ENCODE measurements around the gene AK4. TPM values are rescaled to one million over a fixed set of nuclear protein-coding genes. Genes with fewer than 3 reads are reported as not detected.

The AK4 gene
- total RNA-seq, 1 donor from 2014 or later, result 4.6 TPM

GRCh38 chr1:65170511-65171142, 22.6 kb downstream of the AK4 start:
- Histone ChIP-seq H3K4me1 (peaks cover 9% of the 10 kb centered on the region), H3K36me3 (no peaks in the 10 kb centered on the region), H3K4me3 (no peak overlapping the region), H3K9me3 (no peaks in the 10 kb centered on the region), H3K27ac (no peak overlapping the region), H3K27me3 (no peaks in the 10 kb centered on the region)
- ATAC-seq (no peak), DNase-seq (no peak)
- no peak for TF ChIP-seq CTCF (IDR thresholded peaks at IDR 0.05)
- intact Hi-C loops (cut with DNase I), result no loop called here

- intact Hi-C loops (cut with DNase I), result no loop called here
- no peaks in the 10 kb centered on the region for H3K36me3 ChIP-seq
- H3K27ac ChIP-seq, result no peak overlapping the region
- H3K4me3 ChIP-seq, result no peak overlapping the region
- H3K4me1 ChIP-seq, result peaks cover 9% of the 10 kb centered on the region
- H3K9me3 ChIP-seq, result no peaks in the 10 kb centered on the region
- DNase-seq (no peak), ATAC-seq (no peak)
- TF ChIP-seq CTCF (IDR thresholded peaks at IDR 0.05), result no peak
- H3K27me3 ChIP-seq, result no peaks in the 10 kb centered on the region
Measured at GRCh38 chr1:65172936-65173690, 25.1 kb downstream of the AK4 start.

- DNase-seq, result no peak
Measured at GRCh38 chr1:65174585-65174984, 26.6 kb downstream of the AK4 start.

GRCh38 chr1:65175171-65176055, 27.4 kb downstream of the AK4 start:
- DNase-seq (no peak), ATAC-seq (peak; percentile 14)
- H3K27me3 ChIP-seq, result no peaks in the 10 kb centered on the region
- H3K36me3 ChIP-seq, result no peaks in the 10 kb centered on the region
- no peaks in the 10 kb centered on the region for H3K9me3 ChIP-seq
- no peak overlapping the region for H3K27ac ChIP-seq
- peaks cover 9% of the 10 kb centered on the region for H3K4me1 ChIP-seq
- no peak overlapping the region for H3K4me3 ChIP-seq
- intact Hi-C loops (cut with DNase I), result no loop called here
- no peak for TF ChIP-seq CTCF (IDR thresholded peaks at IDR 0.05)

More at GRCh38 chr1:65174585-65174984, 26.6 kb downstream of the AK4 start:
- no peaks in the 10 kb centered on the region for H3K9me3 ChIP-seq
- H3K27ac ChIP-seq, result no peak overlapping the region
- peaks cover 9% of the 10 kb centered on the region for H3K4me1 ChIP-seq
- H3K4me3 ChIP-seq, result no peak overlapping the region
- intact Hi-C loops (cut with DNase I), result no loop called here
- TF ChIP-seq CTCF (IDR thresholded peaks at IDR 0.05), result no peak
- peak; percentile 86 for ATAC-seq
- H3K36me3 ChIP-seq, result no peaks in the 10 kb centered on the region
- H3K27me3 ChIP-seq, result no peaks in the 10 kb centered on the region

GRCh38 chr1:65176056-65176450, 28.1 kb downstream of the AK4 start:
- H3K27ac ChIP-seq, result no peak overlapping the region
- DNase-seq, result no peak

More at GRCh38 chr1:65176056-65176450, 28.1 kb downstream of the AK4 start:
- no peaks in the 10 kb centered on the region for H3K36me3 ChIP-seq
- H3K4me3 ChIP-seq, result no peak overlapping the region
- H3K27me3 ChIP-seq, result no peaks in the 10 kb centered on the region
- ATAC-seq, result no peak
- TF ChIP-seq CTCF (IDR thresholded peaks at IDR 0.05), result no peak
- H3K9me3 ChIP-seq, result no peaks in the 10 kb centered on the region
- H3K4me1 ChIP-seq, result peaks cover 9% of the 10 kb centered on the region
- intact Hi-C loops (cut with DNase I), result no loop called here

All from upper lobe of right lung (tissue), 1 donor.